Esophagus squamous epithelium (tissue), 5 donors: ENCODE results near the gene CSTPP1. TPM values are rescaled to one million over a fixed set of nuclear protein-coding genes. Genes with fewer than 3 reads are reported as not detected.

Experiments used
- DNase-seq: peaks from one replicate; lab custom pipeline; 2025; lab: John Stamatoyannopoulos, UW
- H3K27ac ChIP-seq, 4 donors: fragments of 200-600 bp; sonication (generic); one replicate each; pipeline ENCODE4 v1.5.1; 2016 to 2019; ENCODE audit warnings: mild to moderate bottlenecking in 1 of 4
- H3K27me3 ChIP-seq, 4 donors: fragments of 200-600 bp; sonication (generic); 1 replicate in 3 of 4; 2 replicates in 1 of 4; pipeline versions ENCODE4 v1.5.1 to v1.6.0; 2017 to 2021; ENCODE audit warnings: antibody characterized with exemption in 1 of 4
- H3K36me3 ChIP-seq, 3 donors: fragments of 200-600 bp; sonication (generic); one replicate each; pipeline ENCODE4 v1.5.1; 2016 to 2019
- H3K4me1 ChIP-seq, 3 donors: fragments of 200-600 bp; sonication (generic); one replicate each; pipeline ENCODE4 v1.5.1; 2017 to 2019
- H3K4me3 ChIP-seq, 4 donors: fragments of 200-600 bp; sonication (generic); 1 replicate in 3 of 4; 2 replicates in 1 of 4; pipeline ENCODE4 v1.5.1; 2016 to 2019; ENCODE audit warnings: mild to moderate bottlenecking in 2 of 4, moderate library complexity in 1 of 4
- H3K9me3 ChIP-seq, 3 donors: fragments of 200-600 bp; sonication (generic); one replicate each; pipeline ENCODE4 v1.5.1; 2016 to 2019
- POLR2A ChIP-seq, 4 donors: fragments of 450-650 bp; IDR thresholded peaks; one replicate each; pipeline ENCODE4 v1.6.1; 2017; ENCODE audit warnings: antibody characterized with exemption in 4 of 4, mild to moderate bottlenecking in 4 of 4, moderate library complexity in 3 of 4
- WGBS, 2 donors: methylation state at CpG; one replicate each; pipeline ENCODE4 v1.1.5; 2018; 5-methylcytosine and 5-hydroxymethylcytosine counted together
- intact Hi-C: fragments of 100-400 bp; cut with DNase I; formaldehyde crosslinking; loops from one replicate; pipeline ENCODE4 v1.15.0; 2022
- total RNA-seq, 4 donors: library from RNA; depleted of rRNA; stranded (reverse); fragments of >200 nt; gene quantifications; one replicate each; pipeline ENCODE4 v1.1.0, GENCODE V29; 2016
- TF ChIP-seq, protein P1 (sequence below), 6 experiments: fragments of 450-650 bp in 4 of 6; fragments of 200-600 bp in 2 of 6; sonication (generic) in 2 of 6; IDR thresholded peaks; one replicate each; pipeline ENCODE4 v1.5.1; 2016 to 2019; ENCODE audit warnings: antibody characterized with exemption in 6 of 6, mild to moderate bottlenecking in 4 of 6, moderate library complexity in 4 of 6
- donor health status: DM: yes; HTN: yes; CAD: no.

The CSTPP1 gene
- total RNA-seq, 4 donors from 2014 or later: 9.4 to 19.6 (median 16.4) TPM

DNA sequence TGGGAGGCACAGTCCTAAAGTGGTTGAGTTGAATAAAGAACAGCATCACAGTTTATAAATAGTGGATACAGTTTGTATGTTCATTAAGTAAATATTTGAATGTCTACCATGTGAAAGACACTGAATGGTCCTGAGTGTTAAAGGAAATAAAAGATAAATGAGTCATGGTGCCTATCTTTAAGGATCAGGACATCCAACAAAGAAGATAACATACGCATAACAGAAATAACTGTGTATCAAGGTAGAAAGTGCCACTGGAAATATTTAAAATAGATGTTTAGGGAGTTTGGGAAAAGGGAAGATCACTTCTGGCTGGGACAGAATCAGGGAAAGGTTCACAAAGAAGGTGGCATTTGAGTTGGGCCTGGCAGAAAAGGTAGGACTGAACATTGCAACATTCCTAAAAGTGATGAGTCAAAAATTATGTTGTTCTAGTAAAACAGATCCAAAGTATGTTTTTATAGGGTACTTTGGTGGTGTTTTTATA lies 41.5 kb downstream of the CSTPP1 start:
- no peak for DNase-seq
- Histone ChIP-seq H3K9me3 (no peaks in the 10 kb centered on the region), H3K36me3 (no peaks in the 10 kb centered on the region), H3K4me1 (no peaks in the 10 kb centered on the region), H3K27ac (no peak overlapping the region), H3K27me3 (no peaks in the 10 kb centered on the region), H3K4me3 (no peak overlapping the region)
- intact Hi-C loops: no loop called here
- 81 to 86% methylated on average over 1 of the region's 1 CpG for WGBS, 2 donors
- TF ChIP-seq POLR2A (IDR thresholded peaks at IDR 0.05): no peak
- TF ChIP-seq, protein P1, sequence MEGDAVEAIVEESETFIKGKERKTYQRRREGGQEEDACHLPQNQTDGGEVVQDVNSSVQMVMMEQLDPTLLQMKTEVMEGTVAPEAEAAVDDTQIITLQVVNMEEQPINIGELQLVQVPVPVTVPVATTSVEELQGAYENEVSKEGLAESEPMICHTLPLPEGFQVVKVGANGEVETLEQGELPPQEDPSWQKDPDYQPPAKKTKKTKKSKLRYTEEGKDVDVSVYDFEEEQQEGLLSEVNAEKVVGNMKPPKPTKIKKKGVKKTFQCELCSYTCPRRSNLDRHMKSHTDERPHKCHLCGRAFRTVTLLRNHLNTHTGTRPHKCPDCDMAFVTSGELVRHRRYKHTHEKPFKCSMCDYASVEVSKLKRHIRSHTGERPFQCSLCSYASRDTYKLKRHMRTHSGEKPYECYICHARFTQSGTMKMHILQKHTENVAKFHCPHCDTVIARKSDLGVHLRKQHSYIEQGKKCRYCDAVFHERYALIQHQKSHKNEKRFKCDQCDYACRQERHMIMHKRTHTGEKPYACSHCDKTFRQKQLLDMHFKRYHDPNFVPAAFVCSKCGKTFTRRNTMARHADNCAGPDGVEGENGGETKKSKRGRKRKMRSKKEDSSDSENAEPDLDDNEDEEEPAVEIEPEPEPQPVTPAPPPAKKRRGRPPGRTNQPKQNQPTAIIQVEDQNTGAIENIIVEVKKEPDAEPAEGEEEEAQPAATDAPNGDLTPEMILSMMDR (IDR thresholded peaks at IDR 0.05): no peak

DNA sequence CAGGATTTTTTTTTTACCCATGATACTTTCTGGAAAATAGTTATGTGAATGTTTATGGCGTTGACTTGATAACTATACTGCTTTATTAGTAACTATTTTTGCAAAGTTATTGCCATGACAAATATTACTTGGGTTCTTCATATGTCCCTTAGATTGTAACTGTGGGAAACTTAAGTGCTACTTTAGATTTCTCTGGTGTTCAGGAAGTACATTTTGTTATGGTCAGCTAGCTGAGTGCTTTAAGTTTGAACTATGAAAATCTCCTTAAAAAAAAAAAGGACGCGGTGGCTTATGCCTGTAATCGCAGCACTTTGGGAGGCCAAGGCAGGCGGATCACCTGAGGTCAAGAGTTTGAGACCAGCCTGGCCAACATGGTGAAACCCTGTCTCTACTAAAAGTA lies 42.8 kb downstream of the CSTPP1 start:
- no peak for DNase-seq
- 86 to 87% methylated on average over 5 of the region's 5 CpGs for WGBS, 2 donors
- intact Hi-C loops: no loop called here

DNA sequence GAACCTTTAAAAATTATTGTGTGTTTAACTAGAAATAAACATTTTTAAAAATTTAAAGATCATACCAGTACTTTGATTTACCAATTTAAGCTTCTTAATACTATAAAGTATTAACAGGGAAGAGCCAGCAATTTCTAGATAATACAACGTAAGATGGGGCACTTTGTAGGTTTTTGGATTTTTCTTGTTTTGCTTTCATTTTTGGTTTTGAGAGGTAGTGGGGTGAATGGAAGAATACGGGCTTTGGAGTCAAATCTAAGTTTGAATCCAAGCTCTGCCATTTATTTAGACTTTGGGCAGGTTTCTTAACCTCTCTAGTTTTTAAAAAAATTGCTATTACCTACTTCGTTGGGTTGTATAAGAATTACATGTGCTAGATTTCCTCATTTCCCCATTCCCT lies 44.9 kb downstream of the CSTPP1 start:
- TF ChIP-seq POLR2A (IDR thresholded peaks at IDR 0.05): no peak
- TF ChIP-seq, protein P1 (IDR thresholded peaks at IDR 0.05): no peak
- intact Hi-C loops: no loop called here
- WGBS, 2 donors: 77 to 78% methylated on average over 3 of the region's 3 CpGs

More for the DNA sequence above, 42.8 kb downstream of the CSTPP1 start:
- no peaks in the 10 kb centered on the region for H3K4me1 ChIP-seq
- no peak overlapping the region for H3K4me3 ChIP-seq
- H3K36me3 ChIP-seq: no peaks in the 10 kb centered on the region
- H3K27ac ChIP-seq: no peak overlapping the region
- H3K9me3 ChIP-seq: no peaks in the 10 kb centered on the region
- no peaks in the 10 kb centered on the region for H3K27me3 ChIP-seq
- TF ChIP-seq, protein P1 (IDR thresholded peaks at IDR 0.05): no peak
- TF ChIP-seq POLR2A (IDR thresholded peaks at IDR 0.05): no peak

DNA sequence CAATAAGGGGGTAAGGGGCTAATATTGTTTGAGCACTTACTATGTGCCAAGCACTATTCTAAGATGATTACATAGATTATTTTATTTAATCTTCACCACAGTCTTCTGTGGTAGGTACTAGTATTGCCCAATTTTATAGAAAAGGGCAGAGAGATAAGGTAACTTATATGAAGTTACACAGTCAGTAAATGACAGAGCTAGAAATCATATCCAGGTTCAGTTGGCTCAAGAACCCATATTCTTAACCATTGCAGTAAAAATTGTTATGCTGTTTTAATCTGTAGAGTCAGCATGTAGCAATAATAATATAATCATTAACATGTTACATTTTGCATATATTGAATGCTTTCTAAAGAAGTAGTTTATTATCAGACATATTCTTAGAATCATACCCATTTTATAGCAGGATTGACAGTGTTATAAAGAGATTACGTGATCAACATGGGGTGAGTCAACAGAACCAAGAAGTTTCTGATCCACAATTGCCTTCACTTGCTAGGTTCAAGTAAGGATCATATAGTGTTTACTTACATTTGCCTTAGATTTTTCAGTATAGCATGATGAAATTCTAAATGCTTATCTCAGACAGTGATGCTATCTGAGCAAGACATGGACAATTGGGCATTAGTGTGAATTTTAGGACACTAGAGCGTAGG lies 46.4 kb downstream of the CSTPP1 start:
- intact Hi-C loops: no loop called here
- no peak for TF ChIP-seq POLR2A (IDR thresholded peaks at IDR 0.05)
- TF ChIP-seq, protein P1 (IDR thresholded peaks at IDR 0.05): no peak
- Histone ChIP-seq H3K36me3 (peaks cover 0 to 4% (median 0%) of the 10 kb centered on the region in 3 donors), H3K4me3 (no peak overlapping the region), H3K27me3 (no peaks in the 10 kb centered on the region), H3K27ac (no peak overlapping the region), H3K4me1 (peaks cover 0 to 9% (median 0%) of the 10 kb centered on the region in 3 donors), H3K9me3 (no peaks in the 10 kb centered on the region)
- WGBS, 2 donors: 65 to 82% methylated on average over 2 of the region's 2 CpGs
- DNase-seq: no peak

More for the DNA sequence above, 44.9 kb downstream of the CSTPP1 start:
- DNase-seq: no peak
- Histone ChIP-seq H3K27ac (no peak overlapping the region), H3K27me3 (no peaks in the 10 kb centered on the region), H3K4me3 (no peak overlapping the region), H3K36me3 (no peaks in the 10 kb centered on the region), H3K9me3 (no peaks in the 10 kb centered on the region), H3K4me1 (no peaks in the 10 kb centered on the region)

DNA sequence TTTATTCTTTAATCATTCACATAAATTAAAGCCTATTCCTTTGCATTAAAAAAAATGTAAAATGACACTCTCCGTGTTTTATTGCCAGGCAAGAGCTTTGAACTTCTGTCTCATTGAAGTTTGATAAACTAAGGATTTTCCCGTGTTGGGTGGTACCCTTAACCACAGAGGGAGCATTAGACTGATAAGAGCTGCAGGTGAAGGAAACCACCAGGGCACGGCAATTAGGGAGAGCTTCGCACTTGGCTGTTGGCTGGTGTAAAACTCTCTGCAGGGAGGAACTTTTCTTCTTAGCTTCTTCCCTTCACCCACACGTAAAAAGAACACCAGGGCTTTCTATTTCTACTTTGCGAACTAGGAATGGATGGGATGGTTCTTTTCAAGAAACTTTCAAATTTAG lies 47.0 kb downstream of the CSTPP1 start:
- WGBS, 2 donors: 57 to 58% methylated on average over 6 of the region's 6 CpGs
- DNase-seq: no peak
- Histone ChIP-seq H3K36me3 (peaks cover 0 to 8% (median 0%) of the 10 kb centered on the region in 3 donors), H3K4me3 (no peak overlapping the region), H3K4me1 (peaks cover 0 to 9% (median 0%) of the 10 kb centered on the region in 3 donors), H3K9me3 (no peaks in the 10 kb centered on the region), H3K27me3 (no peaks in the 10 kb centered on the region), H3K27ac (no peak overlapping the region)
- no peak for TF ChIP-seq POLR2A (IDR thresholded peaks at IDR 0.05)
- TF ChIP-seq, protein P1 (IDR thresholded peaks at IDR 0.05): no peak
- intact Hi-C loops: no loop called here
